ENCODE data around the gene P2RX6. TPM values are rescaled to one million over a fixed set of nuclear protein-coding genes. Genes with fewer than 3 reads are reported as not detected.
A peak's percentile ranks its signal among the peaks of the same experiment; 100 is the strongest.
"Not testable (repeated sequence)": the region's sequence is repeated elsewhere in the genome, so short reads cannot be mapped to it uniquely, and the experiment has no call there.

The P2RX6 gene
- total RNA-seq, 1 experiment from 2014 or later, result 11.3 TPM

GRCh38 chr22:21026783-21027692 is 12.1 kb downstream of the P2RX6 start:
- peaks cover 9% of the 10 kb centered on the region for H3K4me1 ChIP-seq
- peak; percentile 32 to 46 for DNase-seq
- no peaks in the 10 kb centered on the region for H3K9me3 ChIP-seq (replicated peaks)

DNA sequence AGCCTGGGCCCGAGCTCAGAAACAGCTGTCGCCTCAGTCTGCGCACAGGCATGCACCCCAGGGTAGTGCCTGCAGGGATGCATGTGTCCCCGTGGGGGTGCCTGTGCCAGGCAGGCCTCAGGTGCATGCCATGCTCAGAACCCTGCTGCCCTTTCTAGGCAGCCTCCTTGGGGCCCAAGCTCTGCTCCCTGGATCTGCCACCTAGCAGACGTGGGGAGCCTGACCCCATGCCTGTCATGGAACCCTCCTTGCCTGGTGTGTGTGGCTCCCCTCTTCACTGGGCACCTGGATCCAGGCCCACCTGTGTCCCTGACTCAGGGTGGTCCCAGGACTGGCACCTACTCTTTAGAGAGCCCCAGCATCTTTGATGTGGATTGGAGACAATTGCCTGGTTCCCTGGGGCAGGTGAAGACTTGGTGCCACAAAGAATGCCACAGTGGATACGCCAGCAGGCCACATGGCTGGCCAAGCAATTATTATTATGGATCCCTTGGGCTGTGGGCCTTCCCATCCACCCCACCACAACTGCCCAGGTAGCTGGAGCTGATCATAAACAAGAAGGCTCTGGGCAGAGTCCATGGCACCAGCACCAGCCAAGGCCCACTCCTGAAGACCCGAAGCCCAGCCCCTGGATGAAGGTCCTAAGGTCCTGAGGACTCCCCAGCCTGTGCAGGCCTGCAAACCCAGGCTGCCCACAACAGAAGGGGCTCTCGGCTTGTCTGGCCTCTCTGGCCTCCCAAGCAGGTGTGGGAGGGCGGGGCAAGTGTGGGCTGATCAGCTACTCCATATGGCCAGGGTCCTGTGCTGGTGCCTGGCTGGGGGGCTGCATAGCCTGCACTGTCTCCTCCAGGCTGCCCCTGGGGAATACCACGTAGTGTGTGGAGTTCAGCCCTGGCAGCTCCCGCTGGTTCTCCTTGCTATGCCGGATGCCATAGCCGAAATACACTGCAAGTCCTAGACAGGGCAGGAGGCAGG is 13.6 kb downstream of the P2RX6 start:
- Histone ChIP-seq H3K27me3 (no peaks in the 10 kb centered on the region), H3K27ac (no peak overlapping the region), H3K9me3 (replicated peaks) (no peaks in the 10 kb centered on the region), H3K4me1 (peaks cover 9% of the 10 kb centered on the region), H3K4me3 (no peak overlapping the region), H3K36me3 (no peaks in the 10 kb centered on the region)
- no peak for DNase-seq

More at GRCh38 chr22:21026783-21027692, 12.1 kb downstream of the P2RX6 start:
- H3K27ac ChIP-seq, result no peak overlapping the region
- H3K36me3 ChIP-seq, result no peaks in the 10 kb centered on the region
- H3K4me3 ChIP-seq, result no peak overlapping the region
- H3K27me3 ChIP-seq, result no peaks in the 10 kb centered on the region

GRCh38 chr22:21029486-21030025 is 14.6 kb downstream of the P2RX6 start:
- no peak for DNase-seq
- Histone ChIP-seq H3K4me3 (no peak overlapping the region), H3K27me3 (no peaks in the 10 kb centered on the region), H3K9me3 (replicated peaks) (no peaks in the 10 kb centered on the region), H3K36me3 (no peaks in the 10 kb centered on the region), H3K27ac (no peak overlapping the region), H3K4me1 (peaks cover 9% of the 10 kb centered on the region)

DNA sequence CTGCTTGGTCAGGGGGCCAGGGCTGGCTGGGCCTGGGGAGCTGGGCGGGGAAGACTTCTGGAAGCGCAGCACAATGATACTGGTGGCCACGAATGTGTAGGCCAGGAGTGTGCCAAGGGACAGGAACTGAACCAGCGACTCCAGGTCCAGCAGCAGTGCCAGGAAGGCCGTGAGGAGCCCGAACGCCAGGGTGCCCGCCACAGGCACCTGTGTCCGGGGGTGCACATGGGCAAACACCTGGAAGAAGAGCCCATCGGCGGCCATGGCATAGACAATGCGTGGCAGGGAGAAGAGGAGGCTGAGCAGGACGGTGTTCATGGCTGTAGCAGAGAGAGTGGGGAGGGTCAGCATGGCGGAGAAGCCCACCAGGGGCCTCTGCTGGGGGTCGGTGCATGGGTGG is 15.1 kb downstream of the P2RX6 start:
- no peak overlapping the region for H3K27ac ChIP-seq
- H3K4me1 ChIP-seq, result peaks cover 9% of the 10 kb centered on the region
- H3K9me3 ChIP-seq (replicated peaks), result no peaks in the 10 kb centered on the region
- H3K27me3 ChIP-seq, result no peaks in the 10 kb centered on the region
- no peaks in the 10 kb centered on the region for H3K36me3 ChIP-seq
- H3K4me3 ChIP-seq, result no peak overlapping the region
- DNase-seq, result no peak

GRCh38 chr22:21030621-21031544 is 15.9 kb downstream of the P2RX6 start:
- Histone ChIP-seq H3K4me1 (peaks cover 9% of the 10 kb centered on the region), H3K27ac (no peak overlapping the region), H3K36me3 (no peaks in the 10 kb centered on the region), H3K4me3 (no peak overlapping the region), H3K9me3 (replicated peaks) (no peaks in the 10 kb centered on the region), H3K27me3 (no peaks in the 10 kb centered on the region)
- no peak for DNase-seq

DNA sequence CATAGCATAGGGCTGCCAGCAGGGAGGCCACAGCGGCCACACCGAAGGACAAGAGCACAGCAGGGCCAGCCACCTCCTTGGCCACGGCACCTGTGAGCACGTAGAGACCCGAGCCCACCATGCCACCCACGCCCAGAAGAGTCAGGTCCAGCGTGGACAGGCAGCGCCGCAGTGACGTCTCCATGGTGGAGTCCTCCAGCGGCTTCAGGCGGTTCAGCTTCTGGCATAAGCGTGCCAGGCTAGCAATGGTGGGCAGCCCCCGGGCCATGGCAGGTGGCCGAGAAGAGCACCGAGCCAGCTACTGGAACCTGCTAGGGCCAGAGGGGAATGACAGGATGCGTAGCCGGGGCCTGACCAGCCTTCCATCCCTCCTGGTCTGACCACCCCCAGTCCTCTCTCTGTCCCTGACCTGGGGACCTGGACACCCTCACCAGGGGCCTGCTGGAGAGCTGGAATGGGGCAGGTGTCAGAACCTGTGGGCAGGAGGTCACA is 16.6 kb downstream of the P2RX6 start:
- no peaks in the 10 kb centered on the region for H3K36me3 ChIP-seq
- H3K4me3 ChIP-seq, result no peak overlapping the region
- no peak for DNase-seq
- no peaks in the 10 kb centered on the region for H3K27me3 ChIP-seq
- no peaks in the 10 kb centered on the region for H3K9me3 ChIP-seq (replicated peaks)
- no peak overlapping the region for H3K27ac ChIP-seq
- peaks cover 9% of the 10 kb centered on the region for H3K4me1 ChIP-seq

- no peaks in the 10 kb centered on the region for H3K9me3 ChIP-seq (replicated peaks)
- no peak within 1 kb of the TSS for H3K4me3 ChIP-seq
- no peak for DNase-seq
- no peaks in the 10 kb centered on the region for H3K36me3 ChIP-seq
- no peak within 1 kb of the TSS for H3K27ac ChIP-seq
- H3K4me1 ChIP-seq, result peaks cover 6% of the 10 kb centered on the region
- no peaks in the 10 kb centered on the region for H3K27me3 ChIP-seq
Observed at GRCh38 chr22:21032037-21032867, 17.3 kb downstream of the P2RX6 start, which contains the start of gene SLC7A4. SLC7A4 (minus strand) TSS chr22:21032561; CDS start chr22:21031812, 749 bp downstream.

DNA sequence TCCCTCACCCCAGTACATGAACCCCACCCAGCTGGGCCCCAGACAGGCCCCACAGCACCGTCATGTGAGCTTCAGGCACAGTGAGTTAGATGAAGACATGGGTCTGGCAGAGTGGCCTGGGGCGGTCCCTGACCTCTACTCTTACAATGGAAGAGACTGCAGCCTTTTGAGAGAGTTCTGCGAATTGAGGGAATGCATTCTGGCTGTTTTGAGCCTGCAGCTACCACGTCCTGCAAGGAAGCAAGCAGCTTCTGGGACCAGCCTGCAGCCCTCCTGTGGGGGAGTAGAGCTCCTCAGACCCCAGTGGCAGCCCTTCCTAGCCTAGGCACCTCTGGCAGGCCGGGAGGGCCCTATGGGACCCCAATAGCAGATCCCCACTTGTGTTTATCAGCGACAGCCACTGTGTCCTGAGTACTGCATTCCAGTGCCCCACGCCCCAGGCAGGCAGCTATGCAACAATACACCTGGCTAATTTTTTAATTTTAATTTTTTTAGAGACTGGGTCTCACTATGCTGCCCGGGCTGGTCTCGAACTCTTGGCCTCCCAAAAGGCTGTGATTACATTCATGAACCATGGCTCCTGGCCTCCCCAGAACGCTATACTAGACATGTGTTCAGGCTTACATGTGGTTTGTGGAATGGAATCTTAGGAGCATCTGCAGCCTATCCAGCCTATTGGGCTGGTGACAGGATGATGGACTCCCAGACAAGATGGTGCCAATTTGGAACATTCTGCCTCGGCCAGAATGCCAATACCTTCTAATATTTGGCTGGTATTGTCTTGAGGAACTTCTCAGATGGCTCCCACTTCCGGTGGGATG is 18.1 kb downstream of the P2RX6 start:
- Histone ChIP-seq H3K9me3 (replicated peaks) (no peaks in the 10 kb centered on the region), H3K4me1 (peaks cover 10% of the 10 kb centered on the region), H3K27ac (no peak overlapping the region), H3K36me3 (no peaks in the 10 kb centered on the region), H3K4me3 (no peak overlapping the region), H3K27me3 (no peaks in the 10 kb centered on the region)
- DNase-seq, result no peak

DNA sequence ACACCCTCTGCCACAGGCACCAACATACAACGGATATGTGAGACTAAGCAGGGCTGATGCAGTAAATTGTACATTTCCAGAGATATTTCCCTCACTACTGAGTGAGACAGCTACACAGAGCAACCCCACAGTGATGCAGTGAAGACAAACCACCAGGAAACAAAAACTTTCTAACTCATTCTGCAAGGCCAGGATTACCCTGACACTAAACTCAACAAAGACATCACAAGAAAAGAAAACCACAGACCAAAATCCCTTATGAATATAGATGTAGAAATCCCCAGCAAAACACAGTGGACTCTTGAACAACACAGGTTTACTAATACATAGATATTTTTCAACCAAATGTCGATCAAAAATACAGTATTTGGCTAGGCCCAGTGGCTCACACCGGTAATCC is 18.9 kb downstream of the P2RX6 start:
- Histone ChIP-seq H3K4me1 (peaks cover 16% of the 10 kb centered on the region), H3K27me3 (no peaks in the 10 kb centered on the region), H3K36me3 (no peaks in the 10 kb centered on the region), H3K27ac (no peak overlapping the region), H3K4me3 (no peak overlapping the region), H3K9me3 (replicated peaks) (no peaks in the 10 kb centered on the region)
- no peak for DNase-seq

- Histone ChIP-seq H3K4me1 (peaks cover 19% of the 10 kb centered on the region), H3K9me3 (replicated peaks) (no peaks in the 10 kb centered on the region), H3K36me3 (no peaks in the 10 kb centered on the region), H3K27ac (no peak overlapping the region), H3K4me3 (no peak overlapping the region), H3K27me3 (no peaks in the 10 kb centered on the region)
- DNase-seq, result no peak
Observed at GRCh38 chr22:21034989-21035388, 20.0 kb downstream of the P2RX6 start.

DNA sequence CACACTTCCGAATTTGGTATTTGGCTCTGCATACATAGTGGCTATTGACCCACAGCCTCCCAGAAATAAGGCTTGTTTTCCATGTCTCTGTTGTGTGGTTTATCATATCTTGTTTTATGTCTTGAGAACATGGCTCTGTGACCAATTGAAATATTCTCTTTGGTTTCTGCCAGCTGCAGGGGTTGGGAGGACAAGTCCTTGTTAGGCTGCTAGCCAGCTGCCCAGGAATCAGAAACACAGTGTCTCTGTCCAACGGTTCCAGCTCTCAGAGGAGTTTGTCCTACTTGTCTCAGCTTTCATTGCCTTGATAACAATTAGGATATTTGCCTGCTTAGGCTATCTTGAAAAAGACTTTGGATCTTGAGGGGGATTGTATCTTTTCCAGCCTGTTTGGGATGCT is 23.4 kb downstream of the P2RX6 start:
- H3K27ac ChIP-seq, result peak overlapping the region; percentile 79

DNA sequence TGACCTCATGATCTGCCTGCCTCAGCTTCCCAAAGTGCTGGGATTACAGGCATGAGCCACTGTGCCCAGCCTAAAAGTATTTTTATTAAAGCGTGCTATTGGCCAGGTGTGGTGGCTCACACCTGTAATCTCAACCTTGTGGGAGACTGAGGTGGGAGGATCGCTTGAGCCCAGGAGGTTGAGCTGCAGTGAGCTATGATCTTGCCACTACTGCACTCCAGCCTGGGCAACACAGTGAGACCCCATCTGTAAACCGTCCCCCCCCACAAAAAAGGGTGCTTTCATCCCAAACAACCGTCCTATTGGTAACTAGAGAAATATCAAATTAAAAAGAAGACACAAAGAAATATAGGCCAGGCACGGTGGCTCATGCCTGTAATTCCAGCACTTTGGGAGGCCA is 24.2 kb downstream of the P2RX6 start:
- H3K9me3 ChIP-seq (replicated peaks); H3K36me3 ChIP-seq; DNase-seq; H3K4me3 ChIP-seq; H3K27me3 ChIP-seq: not testable (repeated sequence)
- Histone ChIP-seq H3K4me1 (peaks cover 30% of the 10 kb centered on the region), H3K27ac (peak overlapping the region; percentile 79)

More for the DNA sequence above, 23.4 kb downstream of the P2RX6 start:
- H3K4me1 ChIP-seq, result peaks cover 23% of the 10 kb centered on the region
- no peak overlapping the region for H3K4me3 ChIP-seq
- H3K9me3 ChIP-seq (replicated peaks), result no peaks in the 10 kb centered on the region
- no peaks in the 10 kb centered on the region for H3K27me3 ChIP-seq
- no peaks in the 10 kb centered on the region for H3K36me3 ChIP-seq
- peak; percentile 78 to 89 for DNase-seq

All from SJCRH30 (cell line).